ENCODE results near the gene PNKD.

GRCh38 chr2:218249691-218250090, 20.6 kb upstream of the PNKD start:
- TF ChIP-seq EGR1 (IDR thresholded peaks at IDR 0.05; ENCODE audit: borderline replicate concordance in 1 of 2, low read depth in 2 of 2, low read length in 2 of 2), result no peak
- TF ChIP-seq CTCF (IDR thresholded peaks at IDR 0.05 in 2 of 3, conservative IDR thresholded peaks at IDR 0.05 in 1 of 3; ENCODE audit: control insufficient read depth in 2 of 3, extremely low read depth in 1 of 3, insufficient read depth in 1 of 3, low read depth in 3 of 3, low read length in 3 of 3), result no peak
- no peak for TF ChIP-seq ATF7 (IDR thresholded peaks at IDR 0.05; ENCODE audit: low read depth)
- TF ChIP-seq NFYA (IDR thresholded peaks at IDR 0.05; ENCODE audit: borderline replicate concordance, low read depth, low read length), result no peak
- TF ChIP-seq MXI1 (IDR thresholded peaks at IDR 0.05; ENCODE audit: low read depth, low read length), result no peak
